HG03442 (cell line): ENCODE data around the gene KIR3DL1.
"Not testable (repeated sequence)": the region's sequence is repeated elsewhere in the genome, so short reads cannot be mapped to it uniquely, and the experiment has no call there.

Experiments
- ATAC-seq: cut with Tn5 transposase; IDR thresholded peaks from one replicate; pipeline ENCODE4 v1.9.1; 2021; ENCODE audit warnings: mild to moderate bottlenecking, moderate library complexity; ENCODE audit not compliant: unreplicated experiment

KIR3DL1 gene

GRCh38 chr19:54816251-54816650 is at the start of gene KIR3DL1:
KIR3DL1 (plus strand) TSS chr19:54816468.
- not testable (repeated sequence) for ATAC-seq

GRCh38 chr19:54769646-54770045 is 46.6 kb upstream of the KIR3DL1 start, which contains the start of gene KIR2DL1:
KIR2DL1 (plus strand) TSS chr19:54769793; CDS start chr19:54769851, 58 bp downstream.
- ATAC-seq = not testable (repeated sequence)

GRCh38 chr19:54770511-54770910 is 45.8 kb upstream of the KIR3DL1 start:
- not testable (repeated sequence) for ATAC-seq

GRCh38 chr19:54771018-54771960 is 45.0 kb upstream of the KIR3DL1 start:
- ATAC-seq = not testable (repeated sequence)

GRCh38 chr19:54772666-54773065 is 43.6 kb upstream of the KIR3DL1 start:
- not testable (repeated sequence) for ATAC-seq

GRCh38 chr19:54775095-54775815 is 41.0 kb upstream of the KIR3DL1 start:
- ATAC-seq = not testable (repeated sequence)

- not testable (repeated sequence) for ATAC-seq
Measured at GRCh38 chr19:54775830-54776229, 40.4 kb upstream of the KIR3DL1 start.

- not testable (repeated sequence) for ATAC-seq
Measured at GRCh38 chr19:54777851-54778250, 38.4 kb upstream of the KIR3DL1 start.

- ATAC-seq = not testable (repeated sequence)
Measured at GRCh38 chr19:54778896-54779295, 37.4 kb upstream of the KIR3DL1 start.

GRCh38 chr19:54782916-54783315 is 33.4 kb upstream of the KIR3DL1 start:
- not testable (repeated sequence) for ATAC-seq

GRCh38 chr19:54786091-54786723 is 30.1 kb upstream of the KIR3DL1 start:
- ATAC-seq = not testable (repeated sequence)

GRCh38 chr19:54788154-54788553 is 28.1 kb upstream of the KIR3DL1 start:
- ATAC-seq = not testable (repeated sequence)

GRCh38 chr19:54790711-54791110 is 25.6 kb upstream of the KIR3DL1 start:
- no peak for ATAC-seq

GRCh38 chr19:54791476-54791875 is 24.8 kb upstream of the KIR3DL1 start:
- ATAC-seq = no peak

- no peak for ATAC-seq
Measured at GRCh38 chr19:54792814-54793213, 23.5 kb upstream of the KIR3DL1 start.

GRCh38 chr19:54795758-54796157 is 20.5 kb upstream of the KIR3DL1 start:
- ATAC-seq = no peak

GRCh38 chr19:54803410-54803809 is 12.9 kb upstream of the KIR3DL1 start, which contains the start of gene KIR2DL4:
KIR2DL4 (plus strand) TSS chr19:54803610; CDS start chr19:54803652, 42 bp downstream.
- no peak for ATAC-seq

GRCh38 chr19:54804101-54804500 is 12.2 kb upstream of the KIR3DL1 start:
- ATAC-seq = no peak

GRCh38 chr19:54804571-54804970 is 11.7 kb upstream of the KIR3DL1 start:
- no peak for ATAC-seq

- ATAC-seq = no peak
Measured at GRCh38 chr19:54805665-54806515, 10.4 kb upstream of the KIR3DL1 start.
